Astrocyte of the spinal cord (primary cell): ENCODE measurements around the gene ZNF576.
"Not testable (repeated sequence)": the region's sequence is repeated elsewhere in the genome, so short reads cannot be mapped to it uniquely, and the experiment has no call there.

Experiments used
- DNase-seq: peaks from one replicate; pipeline ENCODE4 v3.0.0; 2011; ENCODE audit warnings: low read depth, low spot score
- H3K4me3 ChIP-seq: 2 replicates; pipeline ENCODE4 v1.5.1; 2011; ENCODE audit warnings: low read depth, mild to moderate bottlenecking, low read length, moderate library complexity
- CTCF ChIP-seq: IDR thresholded peaks from 2 replicates; pipeline ENCODE4 v1.5.1; 2012; ENCODE audit warnings: low read depth, mild to moderate bottlenecking, low read length, inconsistent platforms
- in situ Hi-C: cut with HindIII; loops from 2 replicates; pipeline ENCODE4 v1.10.0; 2017; ENCODE audit warnings: low sequenced_read_pairs

The ZNF576 gene

GRCh38 chr19:43595999-43596841 is at the start of gene ZNF576, which contains the start of gene IRGQ:
Gene ZNF576 (plus strand): TSS chr19:43596595. CDS start chr19:43597109, 514 bp downstream.
Gene IRGQ (minus strand): TSS chr19:43596134. CDS start chr19:43595338, 796 bp downstream.
- DNase-seq, result peak; percentile 99
- in situ Hi-C loops, result no loop called here
- H3K4me3 ChIP-seq, result peak within 1 kb of the TSS; percentile 91
- TF ChIP-seq CTCF, result peak; percentile 23

- DNase-seq, H3K4me3 ChIP-seq, in situ Hi-C loops: not testable (repeated sequence)
Observed at GRCh38 chr19:43547926-43548325, 48.5 kb upstream of the ZNF576 start.

- no peak overlapping the region for H3K4me3 ChIP-seq
- in situ Hi-C loops, result no loop called here
- DNase-seq, result no peak
- no peak for TF ChIP-seq CTCF
Observed at GRCh38 chr19:43548706-43549105, 47.7 kb upstream of the ZNF576 start.

GRCh38 chr19:43551399-43552197 is 44.8 kb upstream of the ZNF576 start:
- H3K4me3 ChIP-seq, result no peak overlapping the region
- DNase-seq, result no peak
- in situ Hi-C loops, result no loop called here
- no peak for TF ChIP-seq CTCF

GRCh38 chr19:43552198-43552450 is 44.3 kb upstream of the ZNF576 start:
- no peak overlapping the region for H3K4me3 ChIP-seq
- in situ Hi-C loops, result no loop called here
- no peak for TF ChIP-seq CTCF
- no peak for DNase-seq

- in situ Hi-C loops, result no loop called here
- DNase-seq, result no peak
- no peak for TF ChIP-seq CTCF
- H3K4me3 ChIP-seq, result no peak overlapping the region
Observed at GRCh38 chr19:43552616-43553015, 43.8 kb upstream of the ZNF576 start.

GRCh38 chr19:43553656-43554055 is 42.7 kb upstream of the ZNF576 start:
- TF ChIP-seq CTCF, result no peak
- no peak overlapping the region for H3K4me3 ChIP-seq
- in situ Hi-C loops, result no loop called here
- no peak for DNase-seq
